Measurements from ENCODE around the gene FAM124A.

Gene FAM124A

GRCh38 chr13:51221108-51221507, 1.1 kb upstream of the FAM124A start:
- FAIRE-seq, result no peak

GRCh38 chr13:51221674-51222036, 543 bp upstream of the FAM124A start:
- FAIRE-seq, result no peak

- no peak for FAIRE-seq
Measured at GRCh38 chr13:51222686-51223559, 725 bp downstream of the FAM124A start.

GRCh38 chr13:51223560-51224270, 1.5 kb downstream of the FAM124A start:
- FAIRE-seq, result no peak

- FAIRE-seq, result no peak
Measured at GRCh38 chr13:51225029-51225428, 2.8 kb downstream of the FAM124A start.

- no peak for FAIRE-seq
Measured at GRCh38 chr13:51227404-51227803, 5.2 kb downstream of the FAM124A start.

DNA sequence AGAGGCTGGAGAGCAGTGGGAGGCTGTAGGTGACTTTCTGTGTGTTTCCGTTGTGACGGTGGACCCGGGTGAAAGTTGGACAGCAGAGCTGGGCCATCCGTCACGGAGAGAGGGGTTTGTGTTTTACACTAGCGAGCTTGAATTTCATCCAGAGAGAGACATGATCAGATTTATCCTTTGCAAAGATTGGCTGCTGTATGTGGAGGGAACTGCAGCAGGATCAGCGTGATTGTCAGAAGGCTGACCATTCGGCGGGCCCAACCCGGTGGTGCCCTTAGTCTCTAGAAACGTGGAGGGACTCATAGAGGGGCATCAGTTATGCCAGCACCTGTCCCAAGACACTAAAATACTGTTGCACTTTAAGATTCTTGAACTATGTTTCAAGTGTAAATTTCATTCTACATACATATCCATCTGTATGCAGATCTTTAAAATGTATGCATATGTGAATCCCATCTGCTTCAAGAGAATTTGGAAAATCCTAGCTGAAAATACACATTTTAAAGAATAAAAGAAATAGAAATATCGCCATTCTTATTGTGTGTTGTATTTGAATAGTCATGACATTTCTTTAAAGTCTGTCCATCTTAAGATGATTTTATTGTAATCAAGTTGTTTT, 7.0 kb downstream of the FAM124A start:
- no peak for FAIRE-seq

- no peak for FAIRE-seq
Measured at GRCh38 chr13:51229731-51230130, 7.5 kb downstream of the FAM124A start.

GRCh38 chr13:51230477-51231105, 8.4 kb downstream of the FAM124A start:
- FAIRE-seq, result no peak

DNA sequence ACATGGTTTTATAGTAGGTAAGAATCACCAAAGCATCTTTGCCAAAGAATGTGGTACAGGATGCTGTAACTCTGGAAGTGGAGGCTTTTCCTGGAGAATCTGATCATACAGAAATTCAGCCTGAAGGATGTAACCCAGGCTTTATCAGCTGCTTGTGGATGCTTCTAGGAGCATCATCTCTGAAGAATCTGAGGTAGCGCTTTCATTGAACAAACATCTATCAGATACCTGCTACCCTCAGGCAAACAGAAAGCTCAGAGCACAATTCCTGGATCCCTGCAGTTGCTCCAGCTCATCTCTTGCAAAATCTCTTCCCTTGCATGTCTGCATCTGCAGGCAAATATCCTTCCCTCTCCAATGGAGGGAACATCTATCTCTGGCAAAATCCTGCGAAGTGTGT, 9.3 kb downstream of the FAM124A start:
- FAIRE-seq, result no peak

GRCh38 chr13:51232328-51232727, 10.1 kb downstream of the FAM124A start:
- no peak for FAIRE-seq

DNA sequence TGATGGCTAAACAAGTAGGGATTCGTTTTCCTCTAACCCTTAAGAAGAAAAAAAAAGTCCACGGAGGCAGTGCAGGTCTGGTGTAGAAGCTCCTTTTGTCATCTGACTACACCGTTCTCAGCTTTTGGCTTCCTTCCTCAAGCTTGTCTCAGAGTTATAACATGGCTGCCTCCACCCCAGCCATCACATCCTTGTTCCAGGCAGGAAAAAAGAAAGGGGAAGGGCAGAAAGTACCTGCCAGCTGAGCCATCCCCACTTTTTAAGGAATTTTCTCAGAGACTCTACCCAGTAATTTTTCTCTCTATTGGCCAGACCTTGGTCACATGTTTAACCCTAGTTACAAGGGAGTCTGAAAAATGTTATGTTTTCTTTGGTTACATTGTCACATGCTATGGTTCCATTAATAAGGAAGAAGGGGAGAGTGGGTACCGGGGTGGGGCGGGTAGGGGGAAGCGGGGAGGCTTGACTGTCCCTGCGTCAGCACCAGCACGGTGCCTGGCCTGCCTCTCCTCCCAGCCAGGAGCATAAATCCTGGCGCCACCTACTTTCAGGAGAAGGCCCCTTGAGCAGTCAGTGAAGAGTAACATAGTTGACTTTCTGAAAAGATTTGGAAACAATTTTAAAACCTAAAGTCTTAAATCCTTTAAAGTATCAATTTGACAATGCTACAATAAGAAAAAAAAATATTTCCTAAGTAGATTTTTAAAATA, 11.1 kb downstream of the FAM124A start:
- FAIRE-seq, result no peak

DNA sequence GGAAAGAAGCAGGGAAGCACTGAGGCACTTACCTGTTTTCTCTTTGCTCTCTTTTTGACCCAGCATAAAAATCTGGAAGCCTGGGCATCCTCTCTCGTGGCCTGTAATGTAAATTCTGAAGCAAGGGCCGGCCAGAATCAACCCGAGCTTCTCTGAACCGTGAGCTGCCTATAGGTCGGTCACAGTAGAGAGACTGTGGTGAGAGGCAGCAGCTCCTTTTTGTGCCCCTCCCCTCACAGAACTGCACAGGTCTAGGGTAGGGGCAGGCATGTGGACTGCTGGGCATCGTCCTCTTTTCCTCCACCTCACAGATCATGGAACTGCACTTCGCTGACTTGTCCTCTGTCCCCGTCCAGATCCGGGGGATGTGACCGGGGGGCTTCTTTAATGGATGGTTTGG, 12.5 kb downstream of the FAM124A start:
- no peak for FAIRE-seq

DNA sequence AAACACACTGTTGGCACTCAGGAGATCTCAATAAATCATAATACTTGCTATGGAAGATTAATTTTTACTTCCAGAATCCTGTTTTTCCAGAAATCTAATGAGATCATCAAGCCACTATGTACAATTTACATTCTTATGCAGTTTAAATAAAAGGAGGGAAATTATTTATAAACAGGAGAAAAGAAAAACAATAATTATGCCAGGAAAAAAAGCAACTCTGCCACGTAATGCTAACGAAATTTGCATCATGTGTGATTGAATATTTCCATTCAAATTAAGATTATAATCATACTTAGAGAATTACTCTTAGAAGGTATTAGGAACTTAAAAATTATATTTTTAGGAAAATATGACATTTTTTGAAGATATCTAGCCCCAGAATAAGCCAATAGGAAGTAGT, 13.0 kb downstream of the FAM124A start:
- no peak for FAIRE-seq

- no peak for FAIRE-seq
Measured at GRCh38 chr13:51235756-51236490, 13.7 kb downstream of the FAM124A start.

- no peak for FAIRE-seq
Measured at GRCh38 chr13:51236491-51236792, 14.2 kb downstream of the FAM124A start.

DNA sequence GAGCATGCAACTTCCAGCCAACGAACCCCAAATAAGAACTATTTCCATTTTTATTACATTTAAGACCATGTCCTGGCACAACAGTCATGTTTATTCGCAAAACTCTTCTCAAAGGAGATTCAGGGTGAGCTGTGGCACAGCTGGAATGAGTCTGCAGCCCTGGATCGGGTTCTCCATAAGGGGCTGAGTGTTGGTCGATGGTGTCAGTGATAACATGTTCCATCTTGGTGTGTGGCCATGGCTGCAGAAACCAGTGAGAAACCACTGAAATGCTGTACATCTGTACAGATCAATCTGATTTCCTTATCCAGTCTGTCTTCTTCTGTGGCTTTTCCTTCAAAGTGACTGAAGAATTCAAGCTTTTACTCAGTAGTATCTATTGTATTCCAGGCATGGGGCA, 15.2 kb downstream of the FAM124A start:
- no peak for FAIRE-seq

- FAIRE-seq, result no peak
Measured at GRCh38 chr13:51237887-51238286, 15.7 kb downstream of the FAM124A start.

DNA sequence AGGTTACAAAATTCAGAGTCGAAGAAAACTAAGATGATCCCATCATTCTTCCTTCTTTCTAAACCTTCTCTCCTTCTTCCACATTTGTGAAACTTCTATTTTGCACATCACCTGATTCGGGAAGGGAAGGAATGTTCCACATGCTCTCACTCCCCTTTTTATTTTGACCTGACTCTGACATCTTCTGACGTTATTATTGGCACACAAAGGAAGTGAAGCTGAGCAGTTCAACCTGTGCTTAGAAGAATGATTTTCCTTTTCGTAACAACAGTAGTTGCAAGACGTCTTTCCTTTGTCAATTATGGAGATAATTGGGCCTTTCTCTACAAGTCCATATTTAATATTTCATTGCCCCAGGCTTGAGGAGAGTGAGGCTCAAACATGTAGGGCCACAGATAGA, 18.0 kb downstream of the FAM124A start:
- no peak for FAIRE-seq

DNA sequence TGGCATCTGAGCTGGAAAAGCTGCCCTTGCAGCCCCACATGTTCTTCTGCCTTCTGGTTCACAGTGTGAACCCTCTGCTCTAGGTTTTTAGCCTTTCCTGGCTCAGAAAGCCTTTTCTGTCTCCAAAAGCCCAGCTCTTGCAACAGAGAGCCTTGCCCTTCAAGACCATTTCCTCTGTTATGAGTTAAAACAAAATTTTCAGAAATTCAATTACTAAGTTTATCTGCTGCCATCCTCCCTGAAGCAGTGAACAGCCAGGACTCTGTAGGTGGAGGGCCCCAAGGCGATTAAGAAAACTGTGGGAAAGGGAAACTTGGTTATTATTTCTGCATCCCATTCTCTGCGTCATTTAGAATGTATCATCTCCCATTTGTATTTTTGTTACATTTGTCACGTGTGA, 18.8 kb downstream of the FAM124A start:
- no peak for FAIRE-seq

- FAIRE-seq, result no peak
Measured at GRCh38 chr13:51241720-51242119, 19.5 kb downstream of the FAM124A start.

DNA sequence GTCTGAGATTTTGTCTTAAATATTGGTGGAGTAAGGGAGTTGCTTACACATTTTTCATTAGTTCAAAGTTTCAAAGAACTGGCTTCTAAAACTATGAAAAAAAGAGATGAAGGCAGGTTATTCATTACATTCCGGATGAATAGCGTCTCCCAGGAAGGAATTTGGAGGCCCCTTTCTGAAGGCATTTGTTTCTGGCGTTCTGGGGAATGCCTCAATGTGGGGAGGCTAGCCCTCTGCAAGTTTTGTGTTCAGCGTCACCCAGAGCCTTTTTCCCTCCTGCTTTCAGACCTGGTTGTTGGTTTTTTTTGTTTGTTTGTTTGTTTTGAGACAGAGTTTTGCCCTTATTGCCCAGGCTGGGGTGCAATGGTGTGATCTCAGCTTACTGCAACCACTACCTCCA, 21.0 kb downstream of the FAM124A start:
- no peak for FAIRE-seq
